Heart left ventricle (tissue), 13 donors: ENCODE results near the gene SFXN2.

Experiments
- POLR2A ChIP-seq, 2 donors: fragments of 450-650 bp; IDR thresholded peaks; one replicate each; pipeline ENCODE4 v1.6.1; 2017; ENCODE audit warnings: antibody characterized with exemption in 2 of 2, mild to moderate bottlenecking in 2 of 2, moderate library complexity in 2 of 2
- TF ChIP-seq, protein P1 (sequence below), 12 donors: fragments of 200-600 bp; sonication (generic) in 4 of 12; IDR thresholded peaks; one replicate each; pipeline versions ENCODE4 v1.5.0 to v1.8.0; 2018 to 2022; ENCODE audit warnings: antibody characterized with exemption in 12 of 12, mild to moderate bottlenecking in 5 of 12
- donor health status: ischemic (EF 13 %, LVEDD 7.1; RV severe dilation, severe dysfunction).
- donor health status: DM: no; HTN: yes; CAD: no.
- donor health status: DM: no; HTN: no; CAD: no.
- donor health status: ischemic (EF 25% LVEDD 6.9; RV normal size, moderate dysfunction).
- donor health status: ischemic (EF 25% LVEDD 5.7; RV mildly dilated, moderate dysfunction).
- donor health status: ischemic (EF 35%, LVEDD 5.7; RV mildly dilated, moderate dysfunction).
- donor health status: nonischemic (EF 11% LVEDD 7.7; RV severe dilation, severe dysfunction).
- donor health status: DM: yes; HTN: yes; CAD: no.
- donor health status: PGD.
- donor health status: ischemic (EF 29% LVEDD 5.4; RV normal size, mild dysfunction).
- donor health status: nonischemic (EF 23%, LVEDD 6.1; RV moderate dilation, normal function).

DNA sequence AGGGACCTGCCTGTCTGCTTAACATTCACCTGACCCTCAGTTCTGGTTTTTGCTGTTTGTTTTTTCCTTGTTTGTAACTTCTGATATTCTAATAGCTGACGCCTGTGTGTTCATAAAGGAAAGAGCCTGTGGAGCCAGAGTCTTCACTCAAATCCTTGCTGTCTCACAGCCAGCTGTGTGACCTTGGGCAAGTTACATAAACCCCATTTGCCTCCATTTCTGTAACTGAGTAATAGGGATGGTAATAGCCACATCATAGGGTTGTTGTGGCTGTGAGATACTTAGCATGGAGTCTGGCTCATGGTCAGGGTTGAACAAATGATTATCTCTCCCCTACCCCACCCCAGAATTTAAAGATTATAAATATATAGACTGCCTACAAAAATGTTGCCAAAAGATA lies 56.4 kb downstream of the SFXN2 start:
- TF ChIP-seq, protein P1, sequence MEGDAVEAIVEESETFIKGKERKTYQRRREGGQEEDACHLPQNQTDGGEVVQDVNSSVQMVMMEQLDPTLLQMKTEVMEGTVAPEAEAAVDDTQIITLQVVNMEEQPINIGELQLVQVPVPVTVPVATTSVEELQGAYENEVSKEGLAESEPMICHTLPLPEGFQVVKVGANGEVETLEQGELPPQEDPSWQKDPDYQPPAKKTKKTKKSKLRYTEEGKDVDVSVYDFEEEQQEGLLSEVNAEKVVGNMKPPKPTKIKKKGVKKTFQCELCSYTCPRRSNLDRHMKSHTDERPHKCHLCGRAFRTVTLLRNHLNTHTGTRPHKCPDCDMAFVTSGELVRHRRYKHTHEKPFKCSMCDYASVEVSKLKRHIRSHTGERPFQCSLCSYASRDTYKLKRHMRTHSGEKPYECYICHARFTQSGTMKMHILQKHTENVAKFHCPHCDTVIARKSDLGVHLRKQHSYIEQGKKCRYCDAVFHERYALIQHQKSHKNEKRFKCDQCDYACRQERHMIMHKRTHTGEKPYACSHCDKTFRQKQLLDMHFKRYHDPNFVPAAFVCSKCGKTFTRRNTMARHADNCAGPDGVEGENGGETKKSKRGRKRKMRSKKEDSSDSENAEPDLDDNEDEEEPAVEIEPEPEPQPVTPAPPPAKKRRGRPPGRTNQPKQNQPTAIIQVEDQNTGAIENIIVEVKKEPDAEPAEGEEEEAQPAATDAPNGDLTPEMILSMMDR (IDR thresholded peaks at IDR 0.05) = no peak
- TF ChIP-seq POLR2A (IDR thresholded peaks at IDR 0.05) = no peak
